GM13976 (cell line): ENCODE data around the gene NFIA.

ENCODE experiments used
- DNase-seq: peaks from one replicate; pipeline ENCODE4 v3.0.0; 2012; ENCODE audit warnings: low spot score
- in situ Hi-C: fragments of 300-500 bp; cut with MboI; formaldehyde crosslinking; loops from one replicate; pipeline ENCODE4 v1.12.0; 2022; ENCODE audit warnings: low sequenced_read_pairs, mixed read lengths, inconsistent platforms; ENCODE audit not compliant: unreplicated experiment
- TF ChIP-seq, protein P1 (sequence below): IDR thresholded peaks from 2 replicates; pipeline ENCODE4 v1.5.1; 2012; ENCODE audit warnings: borderline replicate concordance, mild to moderate bottlenecking; ENCODE audit not compliant: insufficient read depth; ENCODE audit errors: extremely low read depth, missing control alignments, control extremely low read depth

Gene NFIA

DNA sequence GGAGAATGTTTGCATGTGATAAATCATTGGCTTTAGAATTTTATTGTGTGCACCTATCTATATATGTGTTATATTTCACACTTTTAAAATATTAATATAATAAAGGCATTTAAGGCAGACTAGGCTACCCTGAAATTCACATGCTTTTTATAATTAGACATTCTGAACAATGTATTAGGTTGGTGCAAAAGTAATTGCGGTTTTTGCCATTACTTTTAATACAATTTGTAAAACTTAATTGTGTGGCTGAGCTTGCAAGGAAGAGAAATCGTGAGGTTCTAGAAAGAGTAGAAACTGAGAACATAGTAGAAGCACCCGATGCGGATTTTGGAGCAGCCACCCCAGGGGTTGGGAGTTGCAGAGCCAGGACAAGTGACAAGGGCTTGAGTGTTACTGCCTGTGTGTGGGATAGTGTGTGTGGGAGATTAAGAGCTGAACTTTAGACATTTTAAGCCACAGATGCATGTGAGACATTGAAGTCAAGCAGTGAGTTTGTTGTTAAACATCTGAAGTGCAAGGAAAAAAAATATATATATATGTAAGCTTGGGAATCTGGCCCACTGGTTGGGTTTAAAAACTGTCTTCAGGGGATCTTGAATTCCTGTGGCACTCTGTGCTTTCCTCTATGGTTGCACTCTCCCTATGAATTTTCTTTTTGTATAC, 398.0 kb downstream of the NFIA start:
- TF ChIP-seq, protein P1, sequence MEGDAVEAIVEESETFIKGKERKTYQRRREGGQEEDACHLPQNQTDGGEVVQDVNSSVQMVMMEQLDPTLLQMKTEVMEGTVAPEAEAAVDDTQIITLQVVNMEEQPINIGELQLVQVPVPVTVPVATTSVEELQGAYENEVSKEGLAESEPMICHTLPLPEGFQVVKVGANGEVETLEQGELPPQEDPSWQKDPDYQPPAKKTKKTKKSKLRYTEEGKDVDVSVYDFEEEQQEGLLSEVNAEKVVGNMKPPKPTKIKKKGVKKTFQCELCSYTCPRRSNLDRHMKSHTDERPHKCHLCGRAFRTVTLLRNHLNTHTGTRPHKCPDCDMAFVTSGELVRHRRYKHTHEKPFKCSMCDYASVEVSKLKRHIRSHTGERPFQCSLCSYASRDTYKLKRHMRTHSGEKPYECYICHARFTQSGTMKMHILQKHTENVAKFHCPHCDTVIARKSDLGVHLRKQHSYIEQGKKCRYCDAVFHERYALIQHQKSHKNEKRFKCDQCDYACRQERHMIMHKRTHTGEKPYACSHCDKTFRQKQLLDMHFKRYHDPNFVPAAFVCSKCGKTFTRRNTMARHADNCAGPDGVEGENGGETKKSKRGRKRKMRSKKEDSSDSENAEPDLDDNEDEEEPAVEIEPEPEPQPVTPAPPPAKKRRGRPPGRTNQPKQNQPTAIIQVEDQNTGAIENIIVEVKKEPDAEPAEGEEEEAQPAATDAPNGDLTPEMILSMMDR, result no peak
- in situ Hi-C loops, result no loop called here

DNA sequence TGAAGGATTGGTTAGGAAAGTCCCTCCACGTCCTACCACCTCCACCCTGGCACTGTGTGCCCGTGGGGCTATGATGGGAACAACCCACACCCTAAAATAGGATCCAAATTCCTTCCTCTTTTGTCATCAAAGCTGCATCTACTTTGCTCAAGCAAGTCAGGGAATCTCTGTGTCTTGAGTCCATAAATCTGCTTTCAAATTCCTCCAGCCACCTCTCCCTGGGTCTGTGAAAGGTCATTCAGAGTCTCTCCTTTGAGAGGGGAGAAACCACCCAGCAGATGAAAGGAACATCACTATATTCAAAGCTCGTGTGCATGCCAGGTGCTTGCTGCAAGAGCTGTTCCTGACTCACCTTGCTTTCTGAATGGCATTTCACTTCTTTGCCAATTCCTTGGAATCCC, 399.0 kb downstream of the NFIA start:
- no peak for DNase-seq
- TF ChIP-seq, protein P1, result no peak
- in situ Hi-C loops, result no loop called here

More for the DNA sequence above, 398.0 kb downstream of the NFIA start:
- DNase-seq, result no peak

DNA sequence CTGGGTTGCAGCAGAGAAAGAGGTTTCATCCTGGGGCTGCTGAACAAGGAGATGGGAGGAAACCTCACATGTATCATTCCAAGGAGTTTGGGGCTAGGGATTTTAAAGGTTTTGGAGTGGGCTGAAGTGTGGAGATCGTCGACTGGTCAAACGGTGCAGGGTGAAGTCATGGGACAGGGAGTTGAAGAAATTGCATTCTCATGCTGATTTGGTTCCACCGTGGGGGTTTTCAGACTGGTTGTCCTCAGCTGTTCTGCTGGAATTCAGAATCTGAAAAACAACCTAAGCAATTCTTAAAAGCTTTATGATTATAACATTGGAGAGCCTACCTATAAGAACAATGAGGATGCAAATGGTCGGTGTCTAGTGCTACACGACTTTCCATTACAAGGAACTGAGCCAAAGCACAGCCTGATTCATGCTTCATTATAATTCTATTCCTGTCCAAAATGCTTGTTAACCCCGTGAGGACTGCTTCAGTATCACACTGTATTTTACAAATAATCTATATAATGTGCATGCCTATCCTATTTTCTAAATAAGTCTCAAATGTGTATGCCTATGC, 399.9 kb downstream of the NFIA start:
- TF ChIP-seq, protein P1, result no peak
- in situ Hi-C loops, result no loop called here
- no peak for DNase-seq

DNA sequence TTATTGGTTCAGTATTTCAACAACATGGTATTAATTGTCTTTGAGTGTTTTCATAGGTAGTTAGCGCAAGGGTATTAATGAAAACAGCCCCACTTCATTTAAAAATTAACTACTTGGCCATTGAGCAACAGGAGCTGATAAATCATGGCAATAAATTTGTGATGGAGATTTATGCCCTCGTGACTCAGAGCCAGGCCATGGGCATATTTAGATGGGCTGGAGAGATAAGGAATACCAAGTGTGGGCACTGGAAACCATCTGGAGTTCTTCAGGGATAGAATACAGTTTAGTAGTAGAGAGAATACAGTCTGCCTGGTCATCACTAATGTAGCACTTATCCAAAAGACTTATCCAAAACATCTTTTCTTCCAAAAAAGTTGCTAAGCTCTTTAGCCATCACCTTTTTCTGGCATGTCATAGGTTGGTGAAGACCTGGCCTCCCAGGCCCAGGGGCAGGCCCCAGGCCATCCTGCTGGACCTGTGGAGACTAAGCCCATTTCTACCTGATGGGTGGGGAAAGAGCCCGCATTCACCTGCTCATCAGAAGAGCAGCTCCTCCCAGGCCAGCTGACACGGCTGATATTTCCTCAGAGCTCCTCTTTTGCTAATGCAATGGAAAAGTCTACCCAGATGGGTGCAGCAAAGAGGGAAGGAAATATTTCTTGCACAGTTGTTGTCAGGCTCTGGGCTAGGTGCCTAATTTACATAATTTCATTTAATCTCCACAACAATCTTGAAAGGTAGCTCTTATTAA, 404.6 kb downstream of the NFIA start:
- no peak for DNase-seq
- TF ChIP-seq, protein P1, result no peak
- in situ Hi-C loops, result no loop called here

DNA sequence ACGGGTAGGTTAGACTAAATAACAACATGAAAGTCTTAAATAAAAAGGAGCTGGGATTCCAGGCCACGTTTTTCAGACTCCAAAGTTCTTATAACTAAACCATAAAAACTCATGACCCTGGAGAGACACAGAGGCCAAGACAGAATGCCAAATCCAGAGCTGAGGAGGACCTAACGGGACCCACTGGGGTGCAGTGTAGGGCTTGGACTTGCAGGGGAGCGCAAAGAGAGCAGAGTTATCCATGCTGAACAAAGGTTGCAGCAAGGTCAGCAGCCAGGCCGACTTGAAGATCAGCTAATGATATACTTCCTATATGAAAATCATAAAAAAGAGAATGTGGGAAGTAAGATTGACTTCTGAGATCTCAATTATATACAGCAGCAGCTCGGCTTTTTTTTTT, 405.4 kb downstream of the NFIA start:
- TF ChIP-seq, protein P1, result no peak
- in situ Hi-C loops, result no loop called here
- no peak for DNase-seq

DNA sequence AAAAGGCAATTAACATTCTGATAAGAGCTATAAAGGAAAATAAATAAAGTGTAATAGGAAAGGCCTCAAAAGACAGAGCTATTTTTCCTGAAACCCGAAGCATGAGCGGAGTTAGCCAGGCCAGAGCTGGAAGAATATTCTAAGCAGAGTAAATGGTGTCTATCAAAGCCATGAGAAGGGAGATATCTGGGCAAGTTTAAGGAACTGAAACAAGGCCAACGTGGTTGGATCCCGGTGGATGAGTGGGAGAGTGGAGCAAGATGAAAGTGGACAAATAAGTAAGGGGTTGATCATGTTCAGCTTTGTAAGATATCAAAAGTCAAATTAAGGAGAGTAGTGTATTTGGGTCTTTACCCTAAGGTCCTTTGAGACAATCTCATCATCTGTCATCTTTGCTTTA, 408.6 kb downstream of the NFIA start:
- in situ Hi-C loops, result no loop called here
- TF ChIP-seq, protein P1, result no peak
- DNase-seq, result no peak
